HL-60 (cell line): ENCODE measurements around the gene UNC93A.
"Not testable (repeated sequence)": the region's sequence is repeated elsewhere in the genome, so short reads cannot be mapped to it uniquely, and the experiment has no call there.

ENCODE experiments used
- POLR2AphosphoS5 ChIP-seq: IDR thresholded peaks from 2 replicates; pipeline ENCODE4 v1.6.1; 2012; ENCODE audit warnings: low read depth
- SPI1 ChIP-seq: IDR thresholded peaks from 2 replicates; pipeline ENCODE4 v1.6.1; 2012; ENCODE audit warnings: low read depth, mild to moderate bottlenecking, borderline replicate concordance
- TF ChIP-seq, protein P1 (sequence below): IDR thresholded peaks from one replicate; pipeline ENCODE4 v1.5.1; 2011; ENCODE audit warnings: low read length, control low read depth, inconsistent platforms; ENCODE audit not compliant: insufficient read depth
- TF ChIP-seq, protein P2 (sequence below): IDR thresholded peaks from 2 replicates; pipeline ENCODE4 v1.6.1; 2012; ENCODE audit warnings: low read depth; ENCODE audit not compliant: insufficient replicate concordance

DNA sequence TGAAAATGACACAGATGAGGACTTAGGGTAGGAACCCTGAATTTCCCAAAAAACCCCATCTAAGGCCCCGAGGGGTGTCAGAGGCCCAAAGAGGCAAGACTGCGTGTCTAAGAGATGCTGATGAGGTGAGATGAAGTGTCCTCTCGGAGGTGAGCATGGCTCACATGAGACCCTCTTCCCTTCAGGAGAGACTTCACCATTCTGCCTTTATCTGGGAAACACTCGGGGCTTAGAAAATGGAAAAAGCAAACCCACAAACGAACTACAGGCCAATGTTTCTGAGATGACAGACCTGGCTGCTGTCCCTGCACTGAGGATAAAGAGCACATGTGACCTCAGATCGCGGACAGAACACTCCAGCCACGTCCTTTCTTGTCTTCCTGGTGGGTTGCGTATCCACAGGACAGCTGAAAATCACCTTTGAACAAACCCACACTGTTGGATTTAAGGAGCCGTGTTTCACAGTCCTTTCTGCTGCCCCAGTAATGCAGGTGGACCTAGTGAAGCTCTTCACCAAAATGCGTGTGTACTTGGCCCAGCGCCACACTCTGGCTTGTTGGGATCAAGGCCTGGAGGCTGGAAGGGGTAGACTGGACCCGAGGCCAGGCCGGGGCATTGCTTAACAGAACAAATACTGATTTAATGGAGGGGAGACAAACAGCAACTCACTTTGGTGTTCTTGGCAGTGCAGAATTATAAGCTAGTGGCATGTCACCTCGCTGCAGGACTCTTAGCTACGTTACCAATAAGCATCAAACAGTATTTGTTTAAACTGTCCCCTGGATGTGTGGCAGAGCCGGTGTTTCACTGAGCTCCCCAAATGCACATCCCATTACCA lies 18.5 kb downstream of the UNC93A start:
- TF ChIP-seq SPI1, POLR2AphosphoS5: not testable (repeated sequence)
- TF ChIP-seq, protein P1, sequence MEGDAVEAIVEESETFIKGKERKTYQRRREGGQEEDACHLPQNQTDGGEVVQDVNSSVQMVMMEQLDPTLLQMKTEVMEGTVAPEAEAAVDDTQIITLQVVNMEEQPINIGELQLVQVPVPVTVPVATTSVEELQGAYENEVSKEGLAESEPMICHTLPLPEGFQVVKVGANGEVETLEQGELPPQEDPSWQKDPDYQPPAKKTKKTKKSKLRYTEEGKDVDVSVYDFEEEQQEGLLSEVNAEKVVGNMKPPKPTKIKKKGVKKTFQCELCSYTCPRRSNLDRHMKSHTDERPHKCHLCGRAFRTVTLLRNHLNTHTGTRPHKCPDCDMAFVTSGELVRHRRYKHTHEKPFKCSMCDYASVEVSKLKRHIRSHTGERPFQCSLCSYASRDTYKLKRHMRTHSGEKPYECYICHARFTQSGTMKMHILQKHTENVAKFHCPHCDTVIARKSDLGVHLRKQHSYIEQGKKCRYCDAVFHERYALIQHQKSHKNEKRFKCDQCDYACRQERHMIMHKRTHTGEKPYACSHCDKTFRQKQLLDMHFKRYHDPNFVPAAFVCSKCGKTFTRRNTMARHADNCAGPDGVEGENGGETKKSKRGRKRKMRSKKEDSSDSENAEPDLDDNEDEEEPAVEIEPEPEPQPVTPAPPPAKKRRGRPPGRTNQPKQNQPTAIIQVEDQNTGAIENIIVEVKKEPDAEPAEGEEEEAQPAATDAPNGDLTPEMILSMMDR = not testable (repeated sequence)
- TF ChIP-seq, protein P2, sequence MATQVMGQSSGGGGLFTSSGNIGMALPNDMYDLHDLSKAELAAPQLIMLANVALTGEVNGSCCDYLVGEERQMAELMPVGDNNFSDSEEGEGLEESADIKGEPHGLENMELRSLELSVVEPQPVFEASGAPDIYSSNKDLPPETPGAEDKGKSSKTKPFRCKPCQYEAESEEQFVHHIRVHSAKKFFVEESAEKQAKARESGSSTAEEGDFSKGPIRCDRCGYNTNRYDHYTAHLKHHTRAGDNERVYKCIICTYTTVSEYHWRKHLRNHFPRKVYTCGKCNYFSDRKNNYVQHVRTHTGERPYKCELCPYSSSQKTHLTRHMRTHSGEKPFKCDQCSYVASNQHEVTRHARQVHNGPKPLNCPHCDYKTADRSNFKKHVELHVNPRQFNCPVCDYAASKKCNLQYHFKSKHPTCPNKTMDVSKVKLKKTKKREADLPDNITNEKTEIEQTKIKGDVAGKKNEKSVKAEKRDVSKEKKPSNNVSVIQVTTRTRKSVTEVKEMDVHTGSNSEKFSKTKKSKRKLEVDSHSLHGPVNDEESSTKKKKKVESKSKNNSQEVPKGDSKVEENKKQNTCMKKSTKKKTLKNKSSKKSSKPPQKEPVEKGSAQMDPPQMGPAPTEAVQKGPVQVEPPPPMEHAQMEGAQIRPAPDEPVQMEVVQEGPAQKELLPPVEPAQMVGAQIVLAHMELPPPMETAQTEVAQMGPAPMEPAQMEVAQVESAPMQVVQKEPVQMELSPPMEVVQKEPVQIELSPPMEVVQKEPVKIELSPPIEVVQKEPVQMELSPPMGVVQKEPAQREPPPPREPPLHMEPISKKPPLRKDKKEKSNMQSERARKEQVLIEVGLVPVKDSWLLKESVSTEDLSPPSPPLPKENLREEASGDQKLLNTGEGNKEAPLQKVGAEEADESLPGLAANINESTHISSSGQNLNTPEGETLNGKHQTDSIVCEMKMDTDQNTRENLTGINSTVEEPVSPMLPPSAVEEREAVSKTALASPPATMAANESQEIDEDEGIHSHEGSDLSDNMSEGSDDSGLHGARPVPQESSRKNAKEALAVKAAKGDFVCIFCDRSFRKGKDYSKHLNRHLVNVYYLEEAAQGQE = not testable (repeated sequence)
